ENCODE measurements around the gene IL17D.
"Not testable (repeated sequence)": the region's sequence is repeated elsewhere in the genome, so short reads cannot be mapped to it uniquely, and the experiment has no call there.

The IL17D gene

GRCh38 chr13:20717581-20718542 lies 14.4 kb downstream of the IL17D start:
- no peak for DNase-seq (ENCODE audit: low spot score in 2 of 2)
- Histone ChIP-seq H3K27me3 (ENCODE audit: low read depth) (no peaks in the 10 kb centered on the region), H3K4me3 (no peak overlapping the region), H3K36me3 (replicated peaks) (no peaks in the 10 kb centered on the region), H3K9me3 (no peaks in the 10 kb centered on the region), H3K4me1 (peaks cover 13% of the 10 kb centered on the region)
- in situ Hi-C loops (cut with MboI; ENCODE audit: low sequenced_read_pairs), result no loop called here

DNA sequence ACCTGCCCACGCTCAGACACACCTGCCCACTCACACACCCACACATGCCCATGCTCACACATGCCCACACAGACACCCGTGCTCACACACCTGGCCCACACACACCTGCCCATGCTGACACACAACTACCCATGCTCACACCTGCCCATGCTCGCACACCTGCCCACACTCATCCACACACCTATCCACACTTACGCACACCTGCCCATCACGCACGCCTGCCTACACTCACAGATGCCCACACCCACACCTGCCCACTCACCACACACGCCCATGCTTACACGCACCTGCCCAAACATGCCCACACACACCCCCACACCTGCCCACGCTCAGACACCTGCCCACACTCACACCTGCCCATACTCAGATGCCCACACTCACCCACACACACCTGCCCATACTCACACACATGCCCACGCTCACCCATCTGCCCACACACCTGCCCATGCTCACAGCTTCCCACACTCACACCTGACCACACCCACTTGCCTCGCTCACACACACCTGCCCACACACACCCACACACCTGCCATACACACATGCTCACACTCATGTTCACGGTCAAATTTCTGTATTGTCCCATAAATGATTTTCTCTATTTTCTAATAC lies 15.6 kb downstream of the IL17D start:
- no peaks in the 10 kb centered on the region for H3K36me3 ChIP-seq (replicated peaks)
- in situ Hi-C loops (cut with MboI; ENCODE audit: low sequenced_read_pairs), result no loop called here
- no peak for DNase-seq (ENCODE audit: low spot score in 2 of 2)
- no peaks in the 10 kb centered on the region for H3K27me3 ChIP-seq (ENCODE audit: low read depth)
- no peak overlapping the region for H3K4me3 ChIP-seq
- H3K9me3 ChIP-seq, result no peaks in the 10 kb centered on the region
- peaks cover 6% of the 10 kb centered on the region; the same call in 1 of the 2 replicates for H3K4me1 ChIP-seq

- in situ Hi-C loops (cut with MboI; ENCODE audit: low sequenced_read_pairs), result no loop called here
- no peak overlapping the region for H3K4me3 ChIP-seq
- H3K36me3 ChIP-seq (replicated peaks), result no peaks in the 10 kb centered on the region
- H3K9me3 ChIP-seq, result no peaks in the 10 kb centered on the region
- H3K27me3 ChIP-seq (ENCODE audit: low read depth), result no peaks in the 10 kb centered on the region
- H3K4me1 ChIP-seq, result peaks cover 6% of the 10 kb centered on the region; the same call in 1 of the 2 replicates
- no peak for DNase-seq (ENCODE audit: low spot score in 2 of 2)
These were observed 16.3 kb downstream of the IL17D start for GRCh38 chr13:20719783-20720182.

DNA sequence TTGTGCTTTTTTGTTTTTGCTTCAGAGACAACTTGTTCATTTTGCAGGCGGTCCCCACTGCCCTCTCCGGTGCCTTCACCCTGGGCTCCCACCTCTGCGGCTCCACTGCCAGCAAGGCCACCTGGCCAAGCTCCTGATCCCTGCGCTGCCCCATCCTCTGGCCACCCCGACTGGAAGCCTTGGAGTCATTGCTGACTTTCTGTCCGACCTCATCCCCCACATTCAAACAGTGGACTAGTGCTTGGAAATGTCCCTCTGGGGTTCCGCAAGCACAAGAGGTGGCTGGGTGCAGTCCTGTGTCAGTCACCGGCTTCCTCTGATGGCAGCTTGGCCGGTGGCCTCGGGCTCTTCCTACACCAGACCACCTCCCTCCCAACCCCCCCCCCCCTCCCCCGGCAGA lies 17.0 kb downstream of the IL17D start:
- Histone ChIP-seq H3K9me3 (no peaks in the 10 kb centered on the region), H3K27me3 (ENCODE audit: low read depth) (no peaks in the 10 kb centered on the region), H3K36me3 (replicated peaks) (no peaks in the 10 kb centered on the region), H3K4me1 (peaks cover 6% of the 10 kb centered on the region; the same call in 1 of the 2 replicates), H3K4me3 (no peak overlapping the region)
- in situ Hi-C loops (cut with MboI; ENCODE audit: low sequenced_read_pairs), result no loop called here
- no peak for DNase-seq (ENCODE audit: low spot score in 2 of 2)

DNA sequence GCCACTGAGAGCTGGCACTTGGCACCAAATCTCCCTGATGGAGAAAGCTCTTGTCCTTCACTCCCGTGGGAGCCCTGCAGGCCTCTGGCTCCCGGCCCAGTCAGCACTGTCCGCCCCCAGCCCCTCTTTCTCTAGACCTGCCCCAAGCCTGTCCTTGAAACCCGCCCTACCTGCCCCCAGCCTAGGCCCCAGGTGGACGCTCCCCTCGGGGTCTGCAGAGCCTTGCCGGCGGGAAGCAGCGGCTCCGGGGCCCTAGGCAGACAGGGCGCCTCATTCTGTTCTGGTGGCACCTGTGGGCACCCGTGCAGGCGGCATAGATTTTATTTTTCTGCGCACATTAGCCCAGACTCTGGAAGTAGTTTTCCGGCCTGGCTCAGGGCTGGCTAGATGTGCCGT lies 17.6 kb downstream of the IL17D start:
- Histone ChIP-seq H3K27me3 (ENCODE audit: low read depth) (no peaks in the 10 kb centered on the region), H3K9me3 (no peaks in the 10 kb centered on the region), H3K4me1 (peaks cover 6% of the 10 kb centered on the region; the same call in 1 of the 2 replicates), H3K36me3 (replicated peaks) (no peaks in the 10 kb centered on the region), H3K4me3 (no peak overlapping the region)
- no peak for DNase-seq (ENCODE audit: low spot score in 2 of 2)
- in situ Hi-C loops (cut with MboI; ENCODE audit: low sequenced_read_pairs), result no loop called here

- in situ Hi-C loops (cut with MboI; ENCODE audit: low sequenced_read_pairs), result no loop called here
- H3K36me3 ChIP-seq (replicated peaks), result no peaks in the 10 kb centered on the region
- H3K4me3 ChIP-seq, result no peak overlapping the region
- no peaks in the 10 kb centered on the region for H3K9me3 ChIP-seq
- peaks cover 4% of the 10 kb centered on the region; the same call in 1 of the 2 replicates for H3K4me1 ChIP-seq
- DNase-seq (ENCODE audit: low spot score in 2 of 2), result no peak
- no peaks in the 10 kb centered on the region for H3K27me3 ChIP-seq (ENCODE audit: low read depth)
These were observed 18.2 kb downstream of the IL17D start for GRCh38 chr13:20721454-20722357.

GRCh38 chr13:20727856-20728255 lies 24.4 kb downstream of the IL17D start:
- H3K27me3 ChIP-seq (ENCODE audit: low read depth), result no peaks in the 10 kb centered on the region
- no peaks in the 10 kb centered on the region for H3K9me3 ChIP-seq
- no peaks in the 10 kb centered on the region for H3K4me1 ChIP-seq
- no peak for DNase-seq (ENCODE audit: low spot score in 2 of 2)
- no peak overlapping the region for H3K4me3 ChIP-seq
- in situ Hi-C loops (cut with MboI; ENCODE audit: low sequenced_read_pairs), result no loop called here
- H3K36me3 ChIP-seq (replicated peaks), result no peaks in the 10 kb centered on the region

DNA sequence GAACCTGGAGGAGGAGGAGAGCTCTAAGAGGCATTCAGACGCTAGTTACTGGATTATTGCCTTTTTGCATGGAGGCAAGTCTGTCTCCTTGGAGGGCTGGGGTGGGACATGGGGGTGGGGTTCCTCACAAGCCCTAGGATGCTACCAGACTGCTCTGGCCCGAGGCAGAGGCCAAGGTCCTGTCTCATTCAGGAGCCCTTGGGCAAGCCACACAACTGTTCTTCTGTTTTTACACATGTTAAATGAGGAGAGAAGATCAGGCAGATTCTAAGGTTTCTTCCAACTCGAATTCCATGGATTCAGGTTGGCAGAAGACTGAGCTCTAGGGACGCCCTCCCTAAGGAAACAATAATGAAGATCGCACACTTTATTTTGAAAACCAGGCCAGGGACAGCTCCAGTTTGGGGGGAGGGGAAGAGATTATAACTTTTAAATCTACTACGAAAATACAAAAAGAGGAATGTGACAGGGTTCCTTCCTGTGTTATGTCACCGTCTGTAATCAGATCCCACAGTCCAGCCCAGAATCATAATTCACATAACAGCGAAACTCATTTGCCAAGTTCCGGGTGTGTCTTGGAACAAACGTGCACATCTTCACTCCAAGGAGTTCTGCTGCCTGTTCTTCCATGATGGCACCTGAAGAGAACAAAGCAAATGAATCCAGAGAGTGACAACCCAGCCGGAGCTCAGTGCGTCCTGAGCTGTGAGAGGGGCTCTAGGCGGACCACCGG lies 25.2 kb downstream of the IL17D start:
- Histone ChIP-seq H3K36me3 (replicated peaks) (no peaks in the 10 kb centered on the region), H3K4me3 (no peak overlapping the region), H3K9me3 (no peaks in the 10 kb centered on the region), H3K4me1 (no peaks in the 10 kb centered on the region), H3K27me3 (ENCODE audit: low read depth) (no peaks in the 10 kb centered on the region)
- in situ Hi-C loops (cut with MboI; ENCODE audit: low sequenced_read_pairs), result no loop called here
- DNase-seq (ENCODE audit: low spot score in 2 of 2), result no peak

DNA sequence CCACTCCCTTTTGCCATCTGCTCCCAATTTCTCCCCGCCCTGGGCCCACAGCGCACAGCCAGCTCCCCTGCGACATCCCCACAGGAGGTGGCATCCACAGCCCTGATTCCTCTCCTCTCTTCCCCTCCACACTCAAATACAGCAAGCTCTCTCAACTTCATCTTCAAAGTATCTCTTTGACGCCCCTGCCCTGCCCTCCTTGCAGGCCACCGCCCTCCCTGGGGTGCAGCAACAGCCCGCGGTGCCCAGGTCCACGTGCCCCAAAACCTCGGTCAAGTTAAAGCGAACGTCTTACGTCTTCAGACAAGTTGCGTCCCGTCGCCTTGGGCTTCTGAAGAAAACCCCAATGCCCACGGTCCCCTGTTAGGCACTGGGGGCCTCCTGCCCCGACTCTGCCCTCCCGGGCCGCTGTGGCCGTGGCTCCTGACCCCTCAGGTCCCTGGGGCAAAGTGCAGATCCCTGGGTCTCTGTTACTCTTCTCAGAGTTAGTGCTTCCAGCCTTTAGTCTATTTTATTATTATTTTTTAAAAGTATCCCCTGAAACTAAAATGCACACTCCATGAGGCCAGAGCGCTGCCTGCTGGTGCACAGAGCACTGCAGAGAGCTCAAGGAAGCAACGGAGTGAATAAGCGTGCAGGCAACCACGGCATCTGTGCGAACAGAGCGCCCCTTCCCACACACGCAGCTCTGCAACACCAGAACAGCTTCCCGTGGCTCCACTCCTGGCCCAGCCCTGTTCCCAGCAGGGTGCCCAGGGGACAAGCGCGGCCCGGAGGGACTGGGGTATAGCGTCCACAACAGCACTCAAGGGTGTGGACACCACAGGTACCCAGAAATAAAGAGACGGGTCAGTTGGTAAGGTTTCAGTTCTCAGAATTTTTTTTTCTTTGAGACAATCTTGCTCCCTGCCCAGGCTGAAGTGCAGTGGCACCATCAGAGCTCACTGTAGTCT lies 26.4 kb downstream of the IL17D start:
- in situ Hi-C loops (cut with MboI; ENCODE audit: low sequenced_read_pairs), result no loop called here
- DNase-seq (ENCODE audit: low spot score in 2 of 2), result no peak
- Histone ChIP-seq H3K9me3 (no peaks in the 10 kb centered on the region), H3K4me3 (no peak overlapping the region), H3K4me1 (no peaks in the 10 kb centered on the region), H3K36me3 (replicated peaks) (no peaks in the 10 kb centered on the region), H3K27me3 (ENCODE audit: low read depth) (no peaks in the 10 kb centered on the region)

DNA sequence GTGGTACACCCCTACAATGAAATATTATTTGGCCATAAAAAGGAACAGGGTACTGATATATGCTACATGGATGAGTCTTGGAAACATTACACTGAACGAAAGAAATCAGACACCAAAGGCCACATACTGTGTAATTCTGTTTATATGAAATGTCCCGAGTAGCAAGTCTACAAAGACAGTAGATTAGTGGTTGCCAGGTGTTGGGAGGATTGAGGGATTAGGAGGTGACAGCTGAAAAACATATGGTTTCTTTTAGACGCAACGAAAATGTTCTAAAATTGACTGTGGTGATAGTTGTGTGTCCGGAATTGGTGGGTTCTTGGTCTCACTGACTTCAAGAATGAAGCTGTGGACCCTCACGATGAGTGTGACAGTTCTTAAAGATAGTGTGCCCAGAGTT lies 35.1 kb downstream of the IL17D start:
- Histone ChIP-seq H3K4me1 (0 out of 2 replicates have a peak, but pooled peaks cover 3% of the 10 kb centered on the region), H3K9me3 (no peaks in the 10 kb centered on the region), H3K27me3 (ENCODE audit: low read depth) (no peaks in the 10 kb centered on the region), H3K4me3 (no peak overlapping the region), H3K36me3 (replicated peaks) (no peaks in the 10 kb centered on the region)
- in situ Hi-C loops (cut with MboI; ENCODE audit: low sequenced_read_pairs), result no loop called here
- DNase-seq (ENCODE audit: low spot score in 2 of 2), result no peak

GRCh38 chr13:20740021-20740420 lies 36.5 kb downstream of the IL17D start:
- Histone ChIP-seq H3K36me3 (replicated peaks) (no peaks in the 10 kb centered on the region), H3K9me3 (no peaks in the 10 kb centered on the region), H3K4me3 (no peak overlapping the region), H3K27me3 (ENCODE audit: low read depth) (no peaks in the 10 kb centered on the region), H3K4me1 (0 out of 2 replicates have a peak, but pooled peaks cover 3% of the 10 kb centered on the region)
- DNase-seq (ENCODE audit: low spot score in 2 of 2), result no peak
- in situ Hi-C loops (cut with MboI; ENCODE audit: low sequenced_read_pairs), result no loop called here

GRCh38 chr13:20743830-20744404 lies 40.4 kb downstream of the IL17D start:
- H3K9me3 ChIP-seq; H3K4me1 ChIP-seq; in situ Hi-C loops (cut with MboI; ENCODE audit: low sequenced_read_pairs); DNase-seq (ENCODE audit: low spot score in 2 of 2); H3K36me3 ChIP-seq (replicated peaks); H3K27me3 ChIP-seq (ENCODE audit: low read depth); H3K4me3 ChIP-seq: not testable (repeated sequence)

All from HAP-1 (cell line).